NOMO-1 treated with dmso at 0.1 percent for 144 hours (cell line): ENCODE measurements around the gene GSG1.

ENCODE experiments used
- DNase-seq: peaks from one replicate; lab custom pipeline; 2025; ENCODE audit not compliant: unreplicated experiment; lab: John Stamatoyannopoulos, UW

GSG1 gene

GRCh38 chr12:13120413-13120812, 16.9 kb upstream of the GSG1 start:
- DNase-seq = no peak

DNA sequence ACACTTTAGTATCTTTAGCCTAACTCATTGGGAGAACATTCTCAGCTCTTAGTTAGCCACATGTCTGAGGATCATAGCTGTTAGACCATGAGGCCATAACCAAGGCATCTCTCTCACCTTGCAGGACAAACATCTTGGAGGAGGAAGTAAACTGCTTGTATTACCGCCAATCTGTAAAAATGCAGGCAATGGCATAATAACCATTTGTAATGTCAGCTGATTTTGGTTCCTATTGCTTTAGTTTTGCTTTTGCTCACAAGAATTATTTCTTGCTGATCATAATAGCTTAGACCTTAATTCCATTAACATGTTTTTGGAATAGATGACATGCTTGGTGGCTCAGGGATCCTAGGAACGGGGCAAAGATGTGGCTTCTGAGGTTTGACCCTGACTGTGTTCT, 16.4 kb upstream of the GSG1 start:
- no peak for DNase-seq

- no peak for DNase-seq
These were observed 13.6 kb upstream of the GSG1 start for GRCh38 chr12:13117029-13117428.

- DNase-seq = no peak
These were observed 12.8 kb upstream of the GSG1 start for GRCh38 chr12:13116259-13116658.

- DNase-seq = no peak
These were observed 11.0 kb upstream of the GSG1 start for GRCh38 chr12:13114251-13115052.

- DNase-seq = no peak
These were observed 9.5 kb upstream of the GSG1 start for GRCh38 chr12:13112968-13113367.

- no peak for DNase-seq
These were observed 3.2 kb upstream of the GSG1 start for GRCh38 chr12:13106666-13107065.

DNA sequence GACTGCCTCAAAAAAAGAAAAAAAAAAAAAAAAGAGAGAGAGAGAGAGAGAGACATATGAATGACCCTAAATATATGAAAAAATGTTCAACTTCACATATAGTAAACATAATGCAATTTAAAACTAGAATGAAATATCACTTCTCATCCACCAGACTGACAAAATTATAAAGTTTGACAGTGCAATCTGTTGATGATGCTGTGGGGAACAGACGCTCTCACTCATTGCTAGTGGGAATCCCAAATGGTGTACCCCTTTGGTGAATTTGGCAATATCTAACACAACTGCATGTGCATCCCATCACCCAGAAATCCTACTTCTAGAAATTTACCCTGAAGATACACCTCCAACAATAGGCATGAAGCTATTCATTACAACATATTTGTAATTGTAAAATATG, 2.3 kb upstream of the GSG1 start:
- no peak for DNase-seq

DNA sequence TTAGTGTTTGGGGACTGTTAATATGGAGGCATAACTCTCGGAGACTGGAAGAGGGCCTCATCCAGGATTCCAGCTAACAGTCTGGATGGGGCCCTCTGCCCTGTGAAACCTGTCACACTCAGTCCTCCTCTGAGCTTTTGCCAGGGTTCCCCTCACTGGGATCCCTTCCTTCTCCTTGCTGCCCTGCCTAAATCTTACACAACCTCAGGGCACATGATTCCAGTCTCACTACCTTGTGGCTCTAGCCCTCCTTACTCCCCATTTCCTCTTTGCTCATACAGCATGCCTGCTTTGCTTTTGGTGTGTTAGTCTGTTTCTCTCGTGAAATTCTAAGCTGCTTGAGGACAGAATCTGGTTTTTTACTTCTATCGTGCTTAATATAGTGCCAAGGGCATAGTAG, 942 bp upstream of the GSG1 start:
- no peak for DNase-seq

DNA sequence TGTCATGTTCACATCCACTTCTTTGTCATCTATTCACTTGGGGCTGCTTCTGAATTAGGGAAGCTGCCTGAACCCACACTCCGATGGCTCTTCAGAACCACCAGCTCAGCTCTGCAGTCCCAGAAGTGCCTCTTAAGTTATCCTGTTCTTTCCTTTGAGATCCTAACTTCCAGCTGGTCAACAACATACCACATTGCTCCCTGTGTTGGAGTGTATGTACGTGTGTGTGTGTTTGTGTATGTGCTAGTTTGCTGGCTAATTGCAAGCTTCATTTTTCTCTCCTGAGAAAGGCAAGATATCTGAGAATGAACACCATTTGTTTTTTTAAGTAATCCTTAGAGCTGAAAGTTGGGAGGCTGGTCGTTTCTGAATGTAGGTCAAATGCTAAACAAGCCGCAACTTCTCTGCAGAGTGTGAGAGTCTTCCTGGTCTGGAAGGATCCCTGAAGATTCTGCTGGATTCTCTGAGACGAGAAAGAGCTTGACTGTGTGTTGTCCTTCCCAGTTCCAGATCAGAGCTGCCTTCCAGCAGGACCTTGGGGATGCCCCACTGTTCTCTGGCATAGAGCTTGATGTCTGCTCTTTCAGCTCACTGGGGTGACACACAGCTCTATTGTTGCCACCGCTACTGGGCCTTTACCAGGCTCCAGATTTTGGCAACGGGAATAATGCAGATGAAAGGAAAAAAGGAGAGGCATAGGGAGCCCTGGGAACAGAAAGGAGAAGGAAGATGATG, 839 bp downstream of the GSG1 start:
- DNase-seq = no peak

DNA sequence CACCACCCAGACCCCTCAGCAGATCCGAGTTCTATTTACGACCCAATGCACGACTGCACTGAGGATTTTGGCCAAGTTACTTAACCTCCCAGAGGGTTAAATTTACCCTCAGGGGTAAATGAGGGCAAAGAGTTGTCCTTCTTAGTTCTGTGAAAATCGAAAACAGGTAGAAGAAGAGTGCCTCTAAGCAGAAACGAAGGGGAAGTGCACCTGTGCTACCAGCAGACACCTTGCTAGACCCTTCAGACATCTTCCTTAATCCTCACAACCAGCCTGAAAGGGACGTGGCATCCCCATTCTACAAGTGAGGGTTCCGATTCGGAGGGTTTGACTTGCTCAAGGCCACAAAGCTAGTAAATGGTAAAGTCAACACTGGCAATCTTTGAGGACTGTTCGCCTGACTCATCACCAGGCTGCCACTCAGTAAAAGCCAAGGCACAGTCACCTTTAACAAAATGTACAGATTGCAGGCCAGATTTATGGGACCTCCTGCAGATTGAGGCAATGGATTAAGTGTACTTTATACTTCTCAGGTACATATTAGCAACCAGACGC, 1.6 kb downstream of the GSG1 start:
- no peak for DNase-seq

DNA sequence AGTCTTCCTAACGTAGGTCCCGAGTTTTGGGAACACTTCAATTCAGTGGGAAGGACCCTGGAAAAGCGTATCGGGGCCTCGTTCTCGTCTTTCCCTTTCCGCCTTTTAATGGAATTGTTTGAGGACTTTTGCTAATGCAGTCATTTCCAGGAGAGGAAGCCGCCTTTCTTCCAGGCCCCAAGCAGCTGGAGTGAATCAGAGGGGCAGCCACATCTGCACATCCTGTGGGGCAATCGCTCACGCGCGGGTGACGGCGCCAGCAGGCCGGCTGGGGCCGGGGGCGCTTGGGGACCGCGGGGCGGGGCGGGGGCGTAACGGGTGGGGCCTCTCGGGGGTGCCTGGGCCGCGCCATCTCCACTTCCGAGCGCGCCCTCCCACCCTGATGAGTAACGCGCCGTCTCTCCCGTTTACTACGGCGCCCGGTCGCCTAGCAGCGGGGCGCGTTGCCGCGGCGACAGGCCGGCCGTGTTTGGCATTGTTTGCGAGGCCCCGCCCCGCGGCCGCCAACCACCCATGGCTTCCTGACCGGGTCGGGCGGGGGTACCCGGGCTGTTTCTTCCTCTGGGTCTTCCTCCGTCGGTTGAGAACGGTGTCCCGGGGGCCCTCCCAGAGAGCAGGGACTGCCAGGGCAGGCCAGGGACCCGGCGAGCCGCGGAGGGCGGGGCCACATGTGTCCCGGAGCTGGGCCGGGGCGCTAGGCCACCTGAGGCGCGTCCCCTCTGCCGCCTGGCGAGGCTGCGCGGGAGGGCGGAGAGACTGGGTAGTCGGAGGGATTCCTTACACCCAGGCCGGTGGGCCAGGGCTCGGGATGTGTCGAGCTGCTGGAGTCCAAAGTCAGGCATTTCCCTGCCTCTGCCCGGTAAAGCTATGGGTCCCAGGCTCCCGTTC, 2.3 kb downstream of the GSG1 start:
- DNase-seq = peak; percentile 96

GRCh38 chr12:13100605-13100881, 2.9 kb downstream of the GSG1 start:
- no peak for DNase-seq

DNA sequence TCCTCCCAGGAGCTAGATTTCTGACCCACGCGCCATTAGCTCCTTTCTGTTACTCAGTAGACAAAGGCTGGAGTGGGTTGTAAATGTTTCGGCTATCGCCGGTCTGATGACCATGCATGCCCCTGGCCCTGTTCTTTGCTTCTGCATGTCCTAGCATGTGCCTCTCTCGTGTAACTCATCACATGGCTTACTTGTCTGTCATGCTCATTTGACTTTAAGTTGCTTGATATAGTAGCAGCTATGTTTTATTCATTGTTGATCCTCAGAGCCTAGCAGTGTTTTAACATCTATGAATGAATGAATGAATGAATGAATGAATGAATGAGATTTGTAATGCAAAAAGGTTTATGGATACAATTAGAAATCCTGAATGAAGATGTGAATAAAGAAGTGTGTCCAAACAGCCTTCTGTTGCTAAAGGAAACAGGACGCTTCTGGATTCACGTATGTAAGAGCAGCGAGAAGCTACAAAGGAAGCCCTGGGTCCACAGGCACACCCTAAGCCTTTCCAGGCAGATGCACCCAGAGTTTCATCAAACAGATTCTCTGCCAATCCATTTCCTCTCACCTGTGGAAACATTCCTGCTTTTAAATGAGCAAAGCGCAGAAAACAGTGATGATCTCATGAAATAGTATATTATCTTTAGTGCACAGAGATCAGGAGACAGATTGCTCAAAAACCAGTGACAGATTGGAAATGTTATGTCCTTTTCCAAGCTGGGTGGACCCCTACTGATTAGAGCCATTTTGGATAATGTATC, 3.4 kb downstream of the GSG1 start:
- DNase-seq = no peak

DNA sequence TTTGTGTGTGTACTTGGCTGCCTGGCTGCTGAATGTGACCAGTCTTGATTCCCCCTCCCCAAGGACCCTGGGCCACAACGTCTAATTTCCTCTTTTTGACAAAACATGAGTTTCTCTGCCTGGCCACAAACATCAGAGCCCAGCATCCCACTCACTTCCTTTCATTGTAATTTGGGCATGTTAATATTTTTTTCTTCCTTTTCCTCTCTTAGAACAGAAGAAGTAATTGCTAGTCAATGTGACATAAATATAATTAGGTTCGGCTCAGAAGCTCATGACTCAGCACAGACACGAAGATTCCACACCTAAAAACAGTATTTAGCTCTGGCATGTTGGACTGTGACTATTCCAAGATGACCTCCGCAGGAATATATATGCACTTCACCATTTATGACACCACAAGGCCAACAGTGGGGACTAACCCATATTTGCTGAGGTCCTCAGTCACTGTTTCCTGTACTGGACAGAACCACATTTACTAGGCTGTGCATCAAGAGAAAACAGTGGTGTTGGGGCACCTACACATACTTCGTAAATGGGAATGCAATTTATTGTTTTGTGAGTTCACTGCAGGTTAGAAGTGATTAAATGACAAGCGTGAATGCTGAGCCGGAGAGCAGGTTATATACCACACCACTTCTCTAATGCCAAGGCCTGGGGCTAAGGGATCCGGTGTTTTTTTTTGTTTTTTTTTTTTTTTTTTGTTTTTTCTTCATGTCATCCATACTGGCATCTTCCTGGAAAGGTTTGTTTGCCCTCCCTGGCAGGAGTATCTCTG, 4.2 kb downstream of the GSG1 start:
- DNase-seq = peak; percentile 72

GRCh38 chr12:13097491-13098011, 5.9 kb downstream of the GSG1 start:
- peak; percentile 59 for DNase-seq

GRCh38 chr12:13095266-13095995, 8.0 kb downstream of the GSG1 start:
- DNase-seq = no peak

- DNase-seq = peak; percentile 43
These were observed 9.1 kb downstream of the GSG1 start for GRCh38 chr12:13094367-13094766.

DNA sequence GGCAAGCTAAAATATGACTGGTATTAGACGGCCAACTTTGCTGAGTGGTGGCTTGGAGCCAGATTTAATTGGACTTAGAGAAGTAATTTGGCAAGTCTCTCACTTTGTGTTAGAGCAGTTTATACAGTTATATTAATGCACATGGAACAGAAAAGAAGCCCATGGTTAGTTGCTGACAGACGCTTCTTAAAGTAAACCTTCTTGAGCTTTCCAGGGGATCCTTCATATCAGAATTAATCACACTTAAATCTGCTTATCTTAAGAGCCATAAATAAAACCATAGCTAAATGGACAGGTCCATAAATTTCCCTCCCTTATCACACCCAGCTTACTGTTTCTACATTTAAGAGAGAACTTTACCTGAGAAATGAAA, 9.6 kb downstream of the GSG1 start:
- no peak for DNase-seq
